ENCODE measurements around the gene FBRS.

DNA sequence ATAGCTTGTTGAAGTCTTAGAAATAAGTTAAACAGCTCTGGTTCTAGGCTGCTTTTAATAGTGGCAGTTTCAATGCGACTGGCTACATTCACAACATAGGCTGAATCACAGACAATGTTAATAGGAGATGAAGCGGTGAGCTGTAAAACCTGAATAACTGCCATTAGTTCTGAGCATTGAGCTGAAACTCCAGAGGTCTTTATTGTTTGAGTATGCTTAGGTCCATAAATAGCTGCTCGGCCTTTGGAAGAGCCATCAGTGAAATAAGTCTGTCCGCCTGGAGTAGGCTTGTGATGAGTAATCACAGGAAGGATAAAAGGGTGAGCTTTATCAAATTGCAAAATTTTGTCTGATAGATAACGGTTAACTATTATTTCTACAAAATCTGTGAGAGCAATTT is 38.6 kb upstream of the FBRS start:
- TF ChIP-seq CTCF (IDR thresholded peaks at IDR 0.05), result no peak
- no peak for TF ChIP-seq EP300 (IDR thresholded peaks at IDR 0.05)
- no peak for TF ChIP-seq POLR2AphosphoS5 (IDR thresholded peaks at IDR 0.05)
